Measurements from ENCODE around the gene KCNK1. TPM values are rescaled to one million over a fixed set of nuclear protein-coding genes. Genes with fewer than 3 reads are reported as not detected.
A peak's percentile ranks its signal among the peaks of the same experiment; 100 is the strongest.

The KCNK1 gene
- total RNA-seq, 1 experiment from 2014 or later, result 0.13 TPM

GRCh38 chr1:233707153-233707879 is 93.4 kb downstream of the KCNK1 start:
- BruUV-seq (replicated peaks), result no TSS peak
- ATAC-seq, result no peak
- TF ChIP-seq TCF7L2 (IDR thresholded peaks at IDR 0.05; ENCODE audit: low read depth, low read length) (no peak), CTCF (IDR thresholded peaks at IDR 0.05) (no peak), POLR2AphosphoS5 (IDR thresholded peaks at IDR 0.05; ENCODE audit: low read depth, low read length) (no peak), SIN3A (IDR thresholded peaks at IDR 0.05; ENCODE audit: borderline replicate concordance, insufficient read depth, low read depth, low read length) (no peak), REST (IDR thresholded peaks at IDR 0.05; ENCODE audit: insufficient read depth in 1 of 2, low read depth in 2 of 2, low read length in 1 of 2) (no peak)
- Histone ChIP-seq H3K9me3 (ENCODE audit: control insufficient read depth, insufficient read depth, low read depth, low read length) (no peaks in the 10 kb centered on the region), H3K4me1 (ENCODE audit: control insufficient read depth, insufficient read depth, low read length) (no peaks in the 10 kb centered on the region), H3K36me3 (ENCODE audit: control insufficient read depth, insufficient read depth, low read length) (no peaks in the 10 kb centered on the region), H3K27ac (ENCODE audit: low read length) (no peak overlapping the region), H3K4me3 (ENCODE audit: low read depth in 2 of 2, low read length in 2 of 2) (no peak overlapping the region), H3K27me3 (ENCODE audit: control insufficient read depth, insufficient read depth, low read length) (peaks cover 10% of the 10 kb centered on the region)
- in situ Hi-C loops (cut with HindIII; ENCODE audit: low pct_unique_long_range_greater_than_20kb, low sequenced_read_pairs) (no loop called here), intact Hi-C loops (cut with micrococcal nuclease; ENCODE audit: unreplicated experiment) (no loop called here)
- CTCF ChIA-PET, result no interaction called here
- POLR2A ChIA-PET, result no interaction called here
- peak; percentile 8 for DNase-seq (ENCODE audit: low read depth, low spot score)

DNA sequence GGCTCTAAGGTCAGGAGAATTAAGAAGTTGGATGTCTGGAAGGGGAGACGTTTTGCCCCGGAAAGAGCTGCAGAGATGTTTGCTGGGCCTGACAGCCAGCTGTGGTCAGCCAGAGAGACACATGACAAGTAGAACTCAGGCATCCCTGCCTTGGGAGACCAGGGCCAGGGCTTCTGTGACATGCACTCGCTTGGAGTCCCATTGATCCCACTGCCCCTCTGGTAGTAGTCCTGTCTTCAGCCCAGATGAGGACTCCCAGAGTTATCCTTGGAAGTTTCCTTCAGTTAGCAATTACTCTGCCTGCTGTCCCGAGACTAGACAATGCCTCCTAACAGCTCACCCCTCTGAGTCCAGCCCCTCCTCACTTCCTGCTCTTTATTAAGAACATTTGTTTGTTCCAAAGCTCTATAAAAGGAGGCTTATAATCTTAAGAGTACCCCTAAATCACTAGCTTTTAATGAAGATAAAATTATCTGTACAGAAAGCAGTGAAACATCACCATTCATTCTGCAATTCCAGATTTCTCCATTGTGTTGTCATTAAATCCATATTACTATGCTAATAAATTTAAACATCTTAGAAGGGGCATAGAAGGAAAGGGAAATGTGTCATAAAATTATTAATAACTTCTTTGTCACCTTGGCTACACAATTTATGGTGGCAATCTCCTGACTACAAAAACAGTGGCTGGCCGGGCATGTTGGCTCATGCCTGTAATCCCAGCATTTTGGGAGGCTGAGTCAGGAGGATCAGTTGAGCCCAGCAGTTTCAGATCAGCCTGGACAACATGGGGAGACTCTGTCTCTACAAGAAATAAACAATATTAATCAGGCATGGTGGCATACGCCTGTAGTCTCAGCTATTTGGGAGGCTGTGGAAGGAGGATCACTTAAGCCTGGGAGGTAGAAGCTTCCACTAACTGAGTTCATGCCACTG is 94.2 kb downstream of the KCNK1 start:
- no peak for TF ChIP-seq SIN3A (IDR thresholded peaks at IDR 0.05; ENCODE audit: borderline replicate concordance, insufficient read depth, low read depth, low read length)
- no peak for TF ChIP-seq TCF7L2 (IDR thresholded peaks at IDR 0.05; ENCODE audit: low read depth, low read length)
- no peak for TF ChIP-seq POLR2AphosphoS5 (IDR thresholded peaks at IDR 0.05; ENCODE audit: low read depth, low read length)
- TF ChIP-seq CTCF (IDR thresholded peaks at IDR 0.05), result no peak
- no peak for TF ChIP-seq REST (IDR thresholded peaks at IDR 0.05; ENCODE audit: insufficient read depth in 1 of 2, low read depth in 2 of 2, low read length in 1 of 2)
- ATAC-seq (no peak), DNase-seq (ENCODE audit: low read depth, low spot score) (no peak)
- Histone ChIP-seq H3K27me3 (ENCODE audit: control insufficient read depth, insufficient read depth, low read length) (peaks cover 10% of the 10 kb centered on the region), H3K27ac (ENCODE audit: low read length) (no peak overlapping the region), H3K9me3 (ENCODE audit: control insufficient read depth, insufficient read depth, low read depth, low read length) (no peaks in the 10 kb centered on the region), H3K36me3 (ENCODE audit: control insufficient read depth, insufficient read depth, low read length) (no peaks in the 10 kb centered on the region), H3K4me3 (ENCODE audit: low read depth in 2 of 2, low read length in 2 of 2) (no peak overlapping the region), H3K4me1 (ENCODE audit: control insufficient read depth, insufficient read depth, low read length) (no peaks in the 10 kb centered on the region)
- intact Hi-C loops (cut with micrococcal nuclease; ENCODE audit: unreplicated experiment), result no loop called here
- CTCF ChIA-PET, result no interaction called here
- in situ Hi-C loops (cut with HindIII; ENCODE audit: low pct_unique_long_range_greater_than_20kb, low sequenced_read_pairs), result no loop called here
- POLR2A ChIA-PET, result no interaction called here
- BruUV-seq (replicated peaks), result no TSS peak

All from Panc1 (cell line).